Mesendoderm (in vitro differentiated cells): Measurements from ENCODE around the gene C5AR2.
A peak's percentile ranks its signal among the peaks of the same experiment; 100 is the strongest.

ENCODE experiments used
- DNase-seq: peaks from one replicate; pipeline ENCODE4 v3.0.0; 2013
- H2AK5ac ChIP-seq: 2 replicates; pipeline ENCODE4 v1.6.1; 2013; ENCODE audit warnings: low read length, inconsistent platforms
- H2BK120ac ChIP-seq: 2 replicates; pipeline ENCODE4 v1.6.1; 2013; ENCODE audit warnings: low read depth, mild to moderate bottlenecking, low read length, moderate library complexity, mixed read lengths
- H2BK15ac ChIP-seq: replicated peaks from 2 replicates; pipeline ENCODE4 v1.6.1; 2013; ENCODE audit warnings: low read depth, mild to moderate bottlenecking, moderate library complexity
- H2BK5ac ChIP-seq: 2 replicates; pipeline ENCODE4 v1.6.1; 2013; ENCODE audit warnings: low read length, inconsistent platforms
- H3K18ac ChIP-seq: 2 replicates; pipeline ENCODE4 v1.6.1; 2013; ENCODE audit warnings: mild to moderate bottlenecking, low read length, mixed read lengths
- H3K23ac ChIP-seq: one replicate; pipeline ENCODE4 v1.6.1; 2013; ENCODE audit warnings: low read length
- H3K27ac ChIP-seq: 2 replicates; pipeline ENCODE4 v1.5.1; 2013; ENCODE audit warnings: low read depth, mild to moderate bottlenecking, inconsistent platforms, low read length, moderate library complexity
- H3K27me3 ChIP-seq: 2 replicates; pipeline ENCODE4 v1.6.1; 2013; ENCODE audit warnings: low read length, control low read depth, mild to moderate bottlenecking, inconsistent platforms; ENCODE audit not compliant: insufficient read depth, poor library complexity
- H3K36me3 ChIP-seq: 2 replicates; pipeline ENCODE4 v1.6.1; 2013; ENCODE audit warnings: low read length, inconsistent platforms; ENCODE audit not compliant: control insufficient read depth, insufficient read depth
- H3K4ac ChIP-seq: one replicate; pipeline ENCODE4 v1.6.1; 2013; ENCODE audit warnings: low read depth, mild to moderate bottlenecking, low read length, moderate library complexity
- H3K4me1 ChIP-seq: 2 replicates; pipeline ENCODE4 v1.6.1; 2013; ENCODE audit warnings: low read depth, low read length, inconsistent platforms; ENCODE audit not compliant: control insufficient read depth
- H3K4me2 ChIP-seq: 2 replicates; pipeline ENCODE4 v1.6.1; 2013; ENCODE audit warnings: low read length
- H3K4me3 ChIP-seq: 2 replicates; pipeline ENCODE4 v1.5.1; 2013; ENCODE audit warnings: mild to moderate bottlenecking, low read length
- H3K56ac ChIP-seq: one replicate; pipeline ENCODE4 v1.6.1; 2013; ENCODE audit warnings: low read length
- H3K79me1 ChIP-seq: 2 replicates; pipeline ENCODE4 v1.6.1; 2013; ENCODE audit warnings: low read length, inconsistent platforms
- H3K79me2 ChIP-seq: 2 replicates; pipeline ENCODE4 v1.6.1; 2013; ENCODE audit warnings: mild to moderate bottlenecking, low read length; ENCODE audit not compliant: control insufficient read depth, insufficient read depth
- H3K9ac ChIP-seq: 2 replicates; pipeline ENCODE4 v1.6.1; 2013; ENCODE audit warnings: low read length, inconsistent platforms
- H4K5ac ChIP-seq: one replicate; pipeline ENCODE4 v1.6.1; 2013; ENCODE audit warnings: low read length
- H4K8ac ChIP-seq: one replicate; pipeline ENCODE4 v1.6.1; 2013; ENCODE audit warnings: low read depth, mild to moderate bottlenecking, control low read depth, low read length, moderate library complexity
- WGBS: extraction: QIAGEN DNeasy Blood & Tissue Kit; methylation state at CpG from one replicate; pipeline ENCODE4 v1.1.7; 2013; ENCODE audit warnings: low lambda C conversion rate, missing lambda C conversion rate; ENCODE audit not compliant: insufficient coverage; ENCODE audit errors: extremely low coverage; 5-methylcytosine and 5-hydroxymethylcytosine counted together

Gene C5AR2

DNA sequence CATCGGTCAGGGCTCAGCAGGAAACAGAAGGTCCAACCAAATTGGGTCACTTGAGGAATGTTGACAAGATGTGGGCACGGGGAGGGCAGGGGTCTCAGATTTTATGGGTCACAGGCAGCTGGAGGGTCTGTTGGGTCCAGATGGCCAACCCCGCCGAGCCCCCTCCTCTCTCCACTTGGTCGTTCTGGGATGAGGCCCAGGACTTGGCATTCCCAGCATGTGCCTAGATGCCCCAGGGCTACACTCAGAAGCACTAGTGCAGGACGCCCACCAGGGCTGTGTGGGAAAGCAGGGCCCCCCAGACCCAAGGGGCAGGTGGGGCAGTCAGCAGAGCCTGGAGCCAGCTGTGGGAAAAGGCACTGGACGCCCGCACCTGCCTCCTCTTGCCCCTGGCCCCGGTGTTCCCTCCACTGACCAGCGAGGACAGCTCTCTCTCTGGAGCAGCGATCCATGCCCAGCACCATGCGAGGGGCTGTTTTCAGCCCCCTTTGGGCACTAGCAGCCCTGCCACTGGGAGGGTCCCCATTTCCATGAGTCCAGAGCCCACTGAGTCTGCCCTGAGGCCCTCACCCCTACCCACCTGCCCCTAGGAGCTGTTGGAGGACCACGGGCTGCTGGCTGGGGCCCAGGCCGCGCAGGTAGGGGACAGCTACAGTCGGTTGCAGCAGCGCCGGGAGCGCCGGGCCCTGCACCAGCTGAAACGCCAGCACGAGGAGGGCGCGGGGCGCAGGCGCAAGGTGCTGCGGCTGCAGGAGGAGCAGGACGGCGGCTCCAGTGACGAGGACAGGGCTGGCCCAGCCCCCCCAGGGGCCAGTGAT lies 43.1 kb downstream of the C5AR2 start:
- H4K5ac ChIP-seq = no peak overlapping the region
- no peak overlapping the region for H3K4me2 ChIP-seq
- DNase-seq = no peak
- no peak overlapping the region for H3K9ac ChIP-seq
- H3K79me2 ChIP-seq = no peaks in the 10 kb centered on the region
- no peak overlapping the region for H3K18ac ChIP-seq
- no peak overlapping the region for H2BK15ac ChIP-seq
- no peak overlapping the region for H3K27ac ChIP-seq
- peaks cover 19% of the 10 kb centered on the region for H3K36me3 ChIP-seq
- no peak overlapping the region for H2BK120ac ChIP-seq
- no peaks in the 10 kb centered on the region for H3K4me1 ChIP-seq
- WGBS = no CpG with 5 or more reads among the region's 30 CpGs
- no peaks in the 10 kb centered on the region for H3K27me3 ChIP-seq
- no peak overlapping the region for H4K8ac ChIP-seq
- H3K23ac ChIP-seq = no peak overlapping the region
- no peak overlapping the region for H2AK5ac ChIP-seq
- H3K4ac ChIP-seq = no peak overlapping the region
- H3K56ac ChIP-seq = no peak overlapping the region
- H3K79me1 ChIP-seq = no peaks in the 10 kb centered on the region
- no peak overlapping the region for H3K4me3 ChIP-seq
- H2BK5ac ChIP-seq = no peak overlapping the region

- Histone ChIP-seq H3K27me3 (no peaks in the 10 kb centered on the region), H3K79me1 (no peaks in the 10 kb centered on the region), H3K27ac (no peak overlapping the region), H2AK5ac (no peak overlapping the region), H3K4me2 (no peak overlapping the region), H3K9ac (no peak overlapping the region), H2BK15ac (no peak overlapping the region), H3K79me2 (no peaks in the 10 kb centered on the region), H2BK5ac (no peak overlapping the region), H4K8ac (no peak overlapping the region), H2BK120ac (no peak overlapping the region), H3K56ac (no peak overlapping the region), H3K4me3 (no peak overlapping the region), H3K36me3 (peaks cover 19% of the 10 kb centered on the region), H3K4me1 (no peaks in the 10 kb centered on the region), H4K5ac (no peak overlapping the region), H3K4ac (no peak overlapping the region), H3K18ac (no peak overlapping the region), H3K23ac (no peak overlapping the region)
- no CpG with 5 or more reads among the region's 30 CpGs for WGBS
- no peak for DNase-seq
Observed at GRCh38 chr19:47375694-47376588, 44.0 kb downstream of the C5AR2 start.

- Histone ChIP-seq H2BK5ac (no peak overlapping the region), H2BK15ac (no peak overlapping the region), H3K79me2 (no peaks in the 10 kb centered on the region), H3K9ac (no peak overlapping the region), H3K4me2 (no peak overlapping the region), H3K27me3 (no peaks in the 10 kb centered on the region), H3K56ac (no peak overlapping the region), H3K79me1 (no peaks in the 10 kb centered on the region), H3K23ac (no peak overlapping the region), H3K36me3 (peaks cover 16% of the 10 kb centered on the region), H2BK120ac (no peak overlapping the region), H3K27ac (no peak overlapping the region), H3K4me3 (no peak overlapping the region), H3K4me1 (no peaks in the 10 kb centered on the region), H3K4ac (no peak overlapping the region), H2AK5ac (no peak overlapping the region), H4K8ac (no peak overlapping the region), H4K5ac (no peak overlapping the region), H3K18ac (no peak overlapping the region)
- DNase-seq = no peak
- WGBS = no CpG with 5 or more reads among the region's 16 CpGs
Observed at GRCh38 chr19:47376589-47377144, 44.7 kb downstream of the C5AR2 start.

DNA sequence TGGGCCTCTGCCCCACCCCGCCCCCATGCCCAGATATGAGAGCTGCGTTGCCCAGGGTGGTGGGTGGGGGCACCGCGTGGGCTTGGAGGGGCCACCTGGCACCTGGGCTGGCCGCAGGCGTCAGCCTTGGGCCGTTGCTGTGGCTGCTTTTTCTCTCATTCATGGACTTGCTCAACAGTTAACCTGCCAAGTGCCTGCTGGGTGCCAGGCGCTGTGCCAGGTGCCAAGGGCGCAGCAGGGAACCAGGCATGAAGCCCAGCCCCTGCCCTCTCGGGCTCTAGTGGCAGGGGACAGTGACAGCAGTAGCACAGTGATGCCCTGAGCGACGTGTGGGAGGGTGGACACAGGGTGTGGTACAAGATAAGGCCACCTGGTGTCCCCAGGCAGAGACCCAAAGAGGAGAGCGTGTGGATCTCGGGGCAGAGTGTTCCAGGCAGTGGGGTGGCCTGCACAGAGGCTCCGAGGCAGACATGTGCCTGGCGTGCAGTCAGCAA lies 45.3 kb downstream of the C5AR2 start:
- DNase-seq = peak; percentile 34
- peaks cover 19% of the 10 kb centered on the region for H3K36me3 ChIP-seq
- H3K4me1 ChIP-seq = no peaks in the 10 kb centered on the region
- H4K5ac ChIP-seq = no peak overlapping the region
- WGBS = no CpG with 5 or more reads among the region's 16 CpGs
- no peaks in the 10 kb centered on the region for H3K79me1 ChIP-seq
- no peak overlapping the region for H3K23ac ChIP-seq
- H2BK15ac ChIP-seq = no peak overlapping the region
- no peak overlapping the region for H3K4me3 ChIP-seq
- no peaks in the 10 kb centered on the region for H3K79me2 ChIP-seq
- H3K56ac ChIP-seq = no peak overlapping the region
- no peak overlapping the region for H2BK120ac ChIP-seq
- no peak overlapping the region for H3K27ac ChIP-seq
- no peak overlapping the region for H2BK5ac ChIP-seq
- H3K27me3 ChIP-seq = no peaks in the 10 kb centered on the region
- no peak overlapping the region for H3K9ac ChIP-seq
- H3K18ac ChIP-seq = no peak overlapping the region
- no peak overlapping the region for H4K8ac ChIP-seq
- no peak overlapping the region for H3K4ac ChIP-seq
- H3K4me2 ChIP-seq = no peak overlapping the region
- no peak overlapping the region for H2AK5ac ChIP-seq

DNA sequence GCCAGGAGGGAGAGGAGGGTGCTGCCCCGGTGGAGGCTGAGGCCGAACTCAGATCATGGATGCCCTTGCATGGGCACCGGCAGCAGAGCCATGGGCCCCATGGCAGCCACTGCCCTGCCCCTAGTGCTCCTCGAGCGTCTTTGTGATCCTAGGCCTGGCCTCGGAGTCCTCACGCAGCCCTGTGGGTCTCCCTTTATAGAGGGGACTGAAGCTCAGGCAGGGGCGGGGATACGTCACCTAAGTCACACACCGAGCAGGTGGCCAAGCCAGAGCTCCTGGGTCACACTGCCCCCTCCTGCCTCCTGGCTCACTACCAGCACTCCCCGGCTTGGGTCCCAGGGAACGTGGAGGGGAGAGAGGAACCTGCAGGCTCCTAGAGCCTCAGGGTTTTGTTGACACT lies 45.8 kb downstream of the C5AR2 start:
- no peak for DNase-seq
- Histone ChIP-seq H3K79me2 (no peaks in the 10 kb centered on the region), H3K27ac (no peak overlapping the region), H3K36me3 (peaks cover 21% of the 10 kb centered on the region), H4K5ac (no peak overlapping the region), H2BK15ac (no peak overlapping the region), H3K4ac (no peak overlapping the region), H3K18ac (no peak overlapping the region), H2BK120ac (no peak overlapping the region), H3K4me3 (no peak overlapping the region), H3K9ac (no peak overlapping the region), H3K79me1 (no peaks in the 10 kb centered on the region), H3K4me2 (no peak overlapping the region), H3K56ac (no peak overlapping the region), H3K4me1 (no peaks in the 10 kb centered on the region), H3K23ac (no peak overlapping the region), H2AK5ac (no peak overlapping the region), H4K8ac (no peak overlapping the region), H2BK5ac (no peak overlapping the region), H3K27me3 (no peaks in the 10 kb centered on the region)
- no CpG with 5 or more reads among the region's 12 CpGs for WGBS
